HL-60/S4 (cell line): ENCODE results near the gene DPM2.

Source experiments
- in situ Hi-C: fragments of 300-500 bp; cut with MboI; formaldehyde crosslinking; loops from 2 replicates; pipeline ENCODE4 v1.14.3; 2022; ENCODE audit warnings: low sequenced_read_pairs

Gene DPM2

GRCh38 chr9:127958728-127959127 lies 21.1 kb upstream of the DPM2 start:
- in situ Hi-C loops, result loop anchor here (5.0 kb wide), 1 partner anchor 74 kb away; no protein-coding TSS in a partner anchor

GRCh38 chr9:127955294-127956015 lies 17.8 kb upstream of the DPM2 start:
- in situ Hi-C loops, result loop anchor here (5.0 kb wide), 1 partner anchor 77 kb away; no protein-coding TSS in a partner anchor

- in situ Hi-C loops, result loop anchor here (5.0 kb wide), 1 partner anchor 77 kb away; no protein-coding TSS in a partner anchor
Observed at GRCh38 chr9:127954831-127955293, 17.2 kb upstream of the DPM2 start.

GRCh38 chr9:127953768-127954505 lies 16.3 kb upstream of the DPM2 start:
- in situ Hi-C loops, result no loop called here

- in situ Hi-C loops, result no loop called here
Observed at GRCh38 chr9:127953154-127953553, 15.5 kb upstream of the DPM2 start.

- in situ Hi-C loops, result no loop called here
Observed at GRCh38 chr9:127950513-127951289, 13.0 kb upstream of the DPM2 start.

- in situ Hi-C loops, result no loop called here
Observed at GRCh38 chr9:127949827-127950512, 12.3 kb upstream of the DPM2 start.

GRCh38 chr9:127947841-127948710 lies 10.4 kb upstream of the DPM2 start:
- in situ Hi-C loops, result no loop called here

GRCh38 chr9:127946728-127947127 lies 9.1 kb upstream of the DPM2 start:
- in situ Hi-C loops, result no loop called here

GRCh38 chr9:127945942-127946341 lies 8.3 kb upstream of the DPM2 start:
- in situ Hi-C loops, result no loop called here

- in situ Hi-C loops, result no loop called here
Observed at GRCh38 chr9:127945338-127945737, 7.7 kb upstream of the DPM2 start.

- in situ Hi-C loops, result no loop called here
Observed at GRCh38 chr9:127944586-127945218, 7.0 kb upstream of the DPM2 start.

GRCh38 chr9:127943731-127944144 lies 6.1 kb upstream of the DPM2 start:
- in situ Hi-C loops, result no loop called here

- in situ Hi-C loops, result no loop called here
Observed at GRCh38 chr9:127943011-127943662, 5.5 kb upstream of the DPM2 start.

- in situ Hi-C loops, result no loop called here
Observed at GRCh38 chr9:127942216-127943010, 4.8 kb upstream of the DPM2 start.

GRCh38 chr9:127941961-127942215 lies 4.2 kb upstream of the DPM2 start:
- in situ Hi-C loops, result no loop called here

- in situ Hi-C loops, result no loop called here
Observed at GRCh38 chr9:127941062-127941960, 3.7 kb upstream of the DPM2 start.
